HG02588 (cell line): Measurements from ENCODE around the gene ALX4.

ENCODE experiments used
- ATAC-seq: cut with Tn5 transposase; IDR thresholded peaks from one replicate; pipeline ENCODE4 v1.9.1; 2021; ENCODE audit warnings: mild to moderate bottlenecking, moderate library complexity; ENCODE audit not compliant: unreplicated experiment

The ALX4 gene

GRCh38 chr11:44268614-44269080, 41.3 kb downstream of the ALX4 start:
- no peak for ATAC-seq

- no peak for ATAC-seq
These were observed 42.0 kb downstream of the ALX4 start for GRCh38 chr11:44267750-44268613.

- ATAC-seq: no peak
These were observed 42.8 kb downstream of the ALX4 start for GRCh38 chr11:44267006-44267749.

GRCh38 chr11:44266056-44266780, 43.7 kb downstream of the ALX4 start:
- no peak for ATAC-seq

GRCh38 chr11:44264761-44265160, 45.2 kb downstream of the ALX4 start:
- ATAC-seq: no peak

- ATAC-seq: no peak
These were observed 45.5 kb downstream of the ALX4 start for GRCh38 chr11:44264438-44264749.

- no peak for ATAC-seq
These were observed 46.1 kb downstream of the ALX4 start for GRCh38 chr11:44263738-44264437.

- no peak for ATAC-seq
These were observed 47.9 kb downstream of the ALX4 start for GRCh38 chr11:44261800-44262591.

GRCh38 chr11:44260081-44260480, 49.9 kb downstream of the ALX4 start:
- ATAC-seq: no peak

GRCh38 chr11:44258839-44259420, 51.0 kb downstream of the ALX4 start:
- no peak for ATAC-seq

- no peak for ATAC-seq
These were observed 51.8 kb downstream of the ALX4 start for GRCh38 chr11:44258190-44258489.

GRCh38 chr11:44257338-44258189, 52.4 kb downstream of the ALX4 start:
- no peak for ATAC-seq

- no peak for ATAC-seq
These were observed 53.2 kb downstream of the ALX4 start for GRCh38 chr11:44256673-44257291.

- no peak for ATAC-seq
These were observed 54.4 kb downstream of the ALX4 start for GRCh38 chr11:44255406-44256071.

GRCh38 chr11:44252999-44253602, 56.8 kb downstream of the ALX4 start:
- ATAC-seq: no peak

- no peak for ATAC-seq
These were observed 59.5 kb downstream of the ALX4 start for GRCh38 chr11:44250421-44250820.

- ATAC-seq: no peak
These were observed 61.8 kb downstream of the ALX4 start for GRCh38 chr11:44248109-44248508.

- no peak for ATAC-seq
These were observed 62.4 kb downstream of the ALX4 start for GRCh38 chr11:44247508-44247907.
